HEK293 (cell line): ENCODE data around the gene HMG20A.

ENCODE experiments used
- CTCF ChIA-PET: fragments of 350-600 bp; formaldehyde crosslinking; extraction: SDS; loops from one replicate; lab custom pipeline; 2021; ENCODE audit warnings: antibody characterized with exemption; lab: Yijun Ruan, JAX
- POLR2A ChIA-PET: fragments of 300-600 bp; formaldehyde crosslinking; extraction: SDS; loops from one replicate; lab custom pipeline; 2020; ENCODE audit warnings: antibody characterized with exemption, inconsistent platforms; lab: Yijun Ruan, JAX
- H3K27ac ChIP-seq: fragments of 200-500 bp; sonication (Bioruptor generic); 2 replicates; pipeline ENCODE4 v1.5.1; 2014; ENCODE audit warnings: low read depth, low read length, control low read depth, inconsistent platforms; ENCODE audit errors: extremely low read depth
- H3K36me3 ChIP-seq, 2 experiments: fragments of 200-500 bp in 1 of 2; sonication (Bioruptor generic) in 1 of 2; 1 replicate in 1 of 2; 2 replicates in 1 of 2; pipeline ENCODE4 v1.5.1; 2014 to 2017; ENCODE audit warnings: inconsistent platforms in 2 of 2, low read length in 2 of 2; ENCODE audit not compliant: control insufficient read depth in 2 of 2, insufficient read depth in 1 of 2
- H3K4me1 ChIP-seq: fragments of 200-500 bp; sonication (Bioruptor generic); 2 replicates; pipeline ENCODE4 v1.5.1; 2014; ENCODE audit warnings: mild to moderate bottlenecking, low read length, inconsistent platforms; ENCODE audit not compliant: control insufficient read depth, insufficient read depth
- H3K4me3 ChIP-seq: 2 replicates; pipeline ENCODE4 v1.5.1; 2011; ENCODE audit warnings: low read depth, mild to moderate bottlenecking, control low read depth, low read length, moderate library complexity
- H3K9me3 ChIP-seq: fragments of 200-500 bp; sonication (Bioruptor generic); 2 replicates; pipeline ENCODE4 v1.5.1; 2014; ENCODE audit warnings: low read depth, low read length, inconsistent platforms; ENCODE audit not compliant: control insufficient read depth, insufficient read depth
- FEZF1 ChIP-seq: fragments of 450-650 bp; formaldehyde crosslinking; IDR thresholded peaks from 2 replicates; pipeline ENCODE4 v1.5.1; 2016; ENCODE audit warnings: missing biosample characterization, missing genetic modification characterization
- PRDM6 ChIP-seq: fragments of 450-650 bp; formaldehyde crosslinking; IDR thresholded peaks from 2 replicates; pipeline ENCODE4 v1.5.1; 2017; ENCODE audit warnings: missing biosample characterization, missing genetic modification characterization
- SP7 ChIP-seq: fragments of 450-650 bp; formaldehyde crosslinking; IDR thresholded peaks from 2 replicates; pipeline ENCODE4 v1.5.1; 2016; ENCODE audit warnings: missing biosample characterization, missing genetic modification characterization
- ZNF423 ChIP-seq: fragments of 450-650 bp; formaldehyde crosslinking; IDR thresholded peaks from 2 replicates; pipeline ENCODE4 v1.5.1; 2016; ENCODE audit warnings: missing biosample characterization, missing genetic modification characterization
- ZNF48 ChIP-seq: fragments of 450-650 bp; formaldehyde crosslinking; IDR thresholded peaks from 2 replicates; pipeline ENCODE4 v1.5.1; 2016; ENCODE audit warnings: missing biosample characterization, missing genetic modification characterization
- ZNF518A ChIP-seq: fragments of 450-650 bp; formaldehyde crosslinking; conservative IDR thresholded peaks from 2 replicates; pipeline ENCODE4 v1.5.1; 2016; ENCODE audit warnings: low read depth, missing biosample characterization, missing genetic modification characterization
- ZNF660 ChIP-seq: fragments of 450-650 bp; IDR thresholded peaks from 2 replicates; pipeline ENCODE4 v1.5.1; 2018; ENCODE audit warnings: missing biosample characterization, mild to moderate bottlenecking, missing genetic modification characterization
- TF ChIP-seq, protein P1 (sequence below): fragments of 450-650 bp; formaldehyde crosslinking; IDR thresholded peaks from 2 replicates; pipeline ENCODE4 v1.5.1; 2016; ENCODE audit warnings: missing biosample characterization, missing genetic modification characterization
- TF ChIP-seq, protein P2 (sequence below): fragments of 450-650 bp; formaldehyde crosslinking; IDR thresholded peaks from 2 replicates; pipeline ENCODE4 v1.5.1; 2017; ENCODE audit warnings: missing biosample characterization, missing genetic modification characterization

Gene HMG20A

DNA sequence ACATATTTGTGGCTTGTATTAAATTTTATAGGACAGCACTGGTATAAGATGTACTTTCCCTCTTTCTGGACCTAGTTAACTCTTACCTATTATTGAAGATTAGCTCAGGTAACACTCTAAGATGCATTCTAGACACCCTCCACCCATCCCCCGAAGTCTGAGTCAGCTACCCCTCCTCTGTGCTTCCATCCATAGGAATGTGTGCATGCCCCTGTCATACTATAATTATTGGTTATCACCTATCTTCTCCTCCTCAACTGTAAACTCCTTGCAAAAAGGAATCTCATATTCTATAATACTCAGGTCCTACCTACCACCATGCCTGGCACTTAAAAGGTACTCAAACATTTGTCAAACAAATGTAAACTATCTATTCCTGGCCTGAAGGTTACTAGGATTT lies 3.7 kb upstream of the HMG20A start:
- Histone ChIP-seq H3K4me3 (no peak overlapping the region), H3K27ac (no peak overlapping the region), H3K4me1 (peaks cover 34% of the 10 kb centered on the region), H3K9me3 (no peaks in the 10 kb centered on the region), H3K36me3 (no peaks in the 10 kb centered on the region)
- no peak for TF ChIP-seq ZNF423 (tag by site-specific recombination)
- peak; percentile 98 for TF ChIP-seq SP7
- TF ChIP-seq, protein P1, sequence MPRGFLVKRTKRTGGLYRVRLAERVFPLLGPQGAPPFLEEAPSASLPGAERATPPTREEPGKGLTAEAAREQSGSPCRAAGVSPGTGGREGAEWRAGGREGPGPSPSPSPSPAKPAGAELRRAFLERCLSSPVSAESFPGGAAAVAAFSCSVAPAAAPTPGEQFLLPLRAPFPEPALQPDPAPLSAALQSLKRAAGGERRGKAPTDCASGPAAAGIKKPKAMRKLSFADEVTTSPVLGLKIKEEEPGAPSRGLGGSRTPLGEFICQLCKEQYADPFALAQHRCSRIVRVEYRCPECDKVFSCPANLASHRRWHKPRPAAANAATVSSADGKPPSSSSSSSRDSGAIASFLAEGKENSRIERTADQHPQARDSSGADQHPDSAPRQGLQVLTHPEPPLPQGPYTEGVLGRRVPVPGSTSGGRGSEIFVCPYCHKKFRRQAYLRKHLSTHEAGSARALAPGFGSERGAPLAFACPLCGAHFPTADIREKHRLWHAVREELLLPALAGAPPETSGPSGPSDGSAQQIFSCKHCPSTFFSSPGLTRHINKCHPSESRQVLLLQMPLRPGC (tag by site-specific recombination), result 0 out of 2 replicates have a peak, but pooled peaks have one; percentile 30
- ChIA-PET POLR2A (no interaction called here), CTCF (interaction anchor here (1.3 kb wide), 1 partner anchor 81 kb away, joined by 3 read pairs; no protein-coding TSS in a partner anchor)

- Histone ChIP-seq H3K4me1 (peaks cover 33% of the 10 kb centered on the region), H3K27ac (no peak overlapping the region), H3K9me3 (no peaks in the 10 kb centered on the region), H3K4me3 (no peak overlapping the region), H3K36me3 (no peaks in the 10 kb centered on the region)
- ChIA-PET POLR2A (no interaction called here), CTCF (no interaction called here)
- no peak for TF ChIP-seq ZNF48 (tag by site-specific recombination)
- peak; percentile 57 for TF ChIP-seq PRDM6 (tag by site-specific recombination)
- TF ChIP-seq ZNF423 (tag by site-specific recombination), result no peak
- TF ChIP-seq, protein P2, sequence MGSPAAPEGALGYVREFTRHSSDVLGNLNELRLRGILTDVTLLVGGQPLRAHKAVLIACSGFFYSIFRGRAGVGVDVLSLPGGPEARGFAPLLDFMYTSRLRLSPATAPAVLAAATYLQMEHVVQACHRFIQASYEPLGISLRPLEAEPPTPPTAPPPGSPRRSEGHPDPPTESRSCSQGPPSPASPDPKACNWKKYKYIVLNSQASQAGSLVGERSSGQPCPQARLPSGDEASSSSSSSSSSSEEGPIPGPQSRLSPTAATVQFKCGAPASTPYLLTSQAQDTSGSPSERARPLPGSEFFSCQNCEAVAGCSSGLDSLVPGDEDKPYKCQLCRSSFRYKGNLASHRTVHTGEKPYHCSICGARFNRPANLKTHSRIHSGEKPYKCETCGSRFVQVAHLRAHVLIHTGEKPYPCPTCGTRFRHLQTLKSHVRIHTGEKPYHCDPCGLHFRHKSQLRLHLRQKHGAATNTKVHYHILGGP (tag by site-specific recombination), result no peak
- peak; percentile 28; the same call in 1 of the 2 replicates for TF ChIP-seq FEZF1 (tag by site-specific recombination)
Observed at GRCh38 chr15:77417602-77418001, 3.1 kb upstream of the HMG20A start.

- H3K4me1 ChIP-seq, result peaks cover 29% of the 10 kb centered on the region
- H3K36me3 ChIP-seq, result no peaks in the 10 kb centered on the region
- CTCF ChIA-PET, result interaction anchor here (0.7 to 1.5 kb wide), 5 partner anchors 9 to 349 kb away, joined by 3 to 7 read pairs (median 3); no protein-coding TSS in a partner anchor
- H3K9me3 ChIP-seq, result no peaks in the 10 kb centered on the region
- TF ChIP-seq ZNF660 (tag by site-specific recombination) (0 out of 2 replicates have a peak, but pooled peaks have one; percentile 13), ZNF518A (tag by site-specific recombination) (no peak)
- POLR2A ChIA-PET, result interaction anchor here (1.2 to 1.6 kb wide), 3 partner anchors 12 to 219 kb away, joined by 3 to 4 read pairs (median 3); no protein-coding TSS in a partner anchor
- H3K4me3 ChIP-seq, result peak overlapping the region; percentile 73
- no peak overlapping the region for H3K27ac ChIP-seq
Observed at GRCh38 chr15:77418391-77418965, 2.2 kb upstream of the HMG20A start.
